HEK293 (cell line): ENCODE measurements around the gene ANO7.

Source experiments
- CTCF ChIA-PET: fragments of 350-600 bp; formaldehyde crosslinking; extraction: SDS; loops from one replicate; lab custom pipeline; 2021; ENCODE audit warnings: antibody characterized with exemption; lab: Yijun Ruan, JAX
- POLR2A ChIA-PET: fragments of 300-600 bp; formaldehyde crosslinking; extraction: SDS; loops from one replicate; lab custom pipeline; 2020; ENCODE audit warnings: antibody characterized with exemption, inconsistent platforms; lab: Yijun Ruan, JAX
- H3K27ac ChIP-seq: fragments of 200-500 bp; sonication (Bioruptor generic); 2 replicates; pipeline ENCODE4 v1.5.1; 2014; ENCODE audit warnings: low read depth, low read length, control low read depth, inconsistent platforms; ENCODE audit errors: extremely low read depth
- H3K36me3 ChIP-seq, 2 experiments: fragments of 200-500 bp in 1 of 2; sonication (Bioruptor generic) in 1 of 2; 1 replicate in 1 of 2; 2 replicates in 1 of 2; pipeline ENCODE4 v1.5.1; 2014 to 2017; ENCODE audit warnings: inconsistent platforms in 2 of 2, low read length in 2 of 2; ENCODE audit not compliant: control insufficient read depth in 2 of 2, insufficient read depth in 1 of 2
- H3K4me1 ChIP-seq: fragments of 200-500 bp; sonication (Bioruptor generic); 2 replicates; pipeline ENCODE4 v1.5.1; 2014; ENCODE audit warnings: mild to moderate bottlenecking, low read length, inconsistent platforms; ENCODE audit not compliant: control insufficient read depth, insufficient read depth
- H3K4me3 ChIP-seq: 2 replicates; pipeline ENCODE4 v1.5.1; 2011; ENCODE audit warnings: low read depth, mild to moderate bottlenecking, control low read depth, low read length, moderate library complexity
- H3K9me3 ChIP-seq: fragments of 200-500 bp; sonication (Bioruptor generic); 2 replicates; pipeline ENCODE4 v1.5.1; 2014; ENCODE audit warnings: low read depth, low read length, inconsistent platforms; ENCODE audit not compliant: control insufficient read depth, insufficient read depth
- GLI2 ChIP-seq: fragments of 450-650 bp; formaldehyde crosslinking; IDR thresholded peaks from 2 replicates; pipeline ENCODE4; 2017; ENCODE audit warnings: missing biosample characterization, missing genetic modification characterization, low read depth, borderline replicate concordance
- GLIS2 ChIP-seq: fragments of 450-650 bp; formaldehyde crosslinking; IDR thresholded peaks from 2 replicates; pipeline ENCODE4 v1.5.1; 2016; ENCODE audit warnings: missing biosample characterization, missing genetic modification characterization
- KLF7 ChIP-seq: fragments of 450-650 bp; formaldehyde crosslinking; IDR thresholded peaks from 2 replicates; pipeline ENCODE4 v1.5.1; 2016; ENCODE audit warnings: missing biosample characterization, missing genetic modification characterization, borderline replicate concordance
- MYNN ChIP-seq: fragments of 450-650 bp; formaldehyde crosslinking; IDR thresholded peaks from 2 replicates; pipeline ENCODE4 v1.5.1; 2016; ENCODE audit warnings: missing biosample characterization, missing genetic modification characterization, borderline replicate concordance
- OSR2 ChIP-seq: fragments of 450-650 bp; formaldehyde crosslinking; IDR thresholded peaks from 2 replicates; pipeline ENCODE4 v1.5.1; 2016; ENCODE audit warnings: missing biosample characterization, missing genetic modification characterization
- REPIN1 ChIP-seq: fragments of 450-650 bp; formaldehyde crosslinking; IDR thresholded peaks from 2 replicates; pipeline ENCODE4 v1.5.1; 2017; ENCODE audit warnings: missing biosample characterization, missing genetic modification characterization, low read depth
- SETDB1 ChIP-seq: IDR thresholded peaks from one replicate; pipeline ENCODE4 v1.6.1; 2017; ENCODE audit warnings: mild to moderate bottlenecking, low read length, moderate library complexity, mixed read lengths; ENCODE audit not compliant: insufficient read length
- WT1 ChIP-seq: fragments of 450-650 bp; formaldehyde crosslinking; IDR thresholded peaks from 2 replicates; pipeline ENCODE4 v1.5.1; 2016; ENCODE audit warnings: missing biosample characterization, missing genetic modification characterization
- YY1 ChIP-seq: fragments of 450-650 bp; formaldehyde crosslinking; IDR thresholded peaks from 2 replicates; pipeline ENCODE4 v1.5.1; 2018; ENCODE audit warnings: missing biosample characterization, missing genetic modification characterization
- ZBTB26 ChIP-seq: fragments of 450-650 bp; formaldehyde crosslinking; optimal IDR thresholded peaks from 2 replicates; pipeline ENCODE3; 2016; ENCODE audit warnings: missing biosample characterization, mild to moderate bottlenecking, missing genetic modification characterization
- ZFHX2 ChIP-seq: fragments of 450-650 bp; formaldehyde crosslinking; conservative IDR thresholded peaks from 2 replicates; pipeline ENCODE4 v1.5.1; 2016; ENCODE audit warnings: missing biosample characterization, missing genetic modification characterization
- ZNF132 ChIP-seq: fragments of 450-650 bp; formaldehyde crosslinking; IDR thresholded peaks from 2 replicates; pipeline ENCODE4 v1.5.1; 2017; ENCODE audit warnings: missing biosample characterization, missing genetic modification characterization, borderline replicate concordance
- ZNF157 ChIP-seq: fragments of 450-650 bp; formaldehyde crosslinking; IDR thresholded peaks from 2 replicates; pipeline ENCODE4 v1.5.1; 2016; ENCODE audit warnings: missing biosample characterization, missing genetic modification characterization
- ZNF19 ChIP-seq: fragments of 450-650 bp; formaldehyde crosslinking; IDR thresholded peaks from 2 replicates; pipeline ENCODE4; 2016; ENCODE audit warnings: missing biosample characterization, missing genetic modification characterization, low read depth
- ZNF2 ChIP-seq: fragments of 450-650 bp; formaldehyde crosslinking; IDR thresholded peaks from 2 replicates; pipeline ENCODE4 v1.5.1; 2016; ENCODE audit warnings: missing biosample characterization, missing genetic modification characterization
- ZNF266 ChIP-seq: fragments of 450-650 bp; formaldehyde crosslinking; IDR thresholded peaks from 2 replicates; pipeline ENCODE4 v1.5.1; 2016; ENCODE audit warnings: missing biosample characterization, missing genetic modification characterization, low read depth
- ZNF324 ChIP-seq: fragments of 450-650 bp; formaldehyde crosslinking; IDR thresholded peaks from 2 replicates; pipeline ENCODE4 v1.5.1; 2016; ENCODE audit warnings: missing biosample characterization, missing genetic modification characterization
- ZNF391 ChIP-seq: fragments of 450-650 bp; formaldehyde crosslinking; IDR thresholded peaks from 2 replicates; pipeline ENCODE4 v1.5.1; 2016; ENCODE audit warnings: low read depth, missing biosample characterization, missing genetic modification characterization, borderline replicate concordance
- ZNF404 ChIP-seq: fragments of 450-650 bp; formaldehyde crosslinking; IDR thresholded peaks from 2 replicates; pipeline ENCODE4 v1.5.1; 2017; ENCODE audit warnings: missing biosample characterization, missing genetic modification characterization
- ZNF558 ChIP-seq: fragments of 450-650 bp; formaldehyde crosslinking; IDR thresholded peaks from 2 replicates; pipeline ENCODE4 v1.5.1; 2016; ENCODE audit warnings: missing biosample characterization, missing genetic modification characterization
- ZNF670 ChIP-seq: fragments of 450-650 bp; formaldehyde crosslinking; IDR thresholded peaks from 2 replicates; pipeline ENCODE4 v1.5.1; 2016; ENCODE audit warnings: missing biosample characterization, missing genetic modification characterization, low read depth
- ZNF776 ChIP-seq: fragments of 450-650 bp; formaldehyde crosslinking; IDR thresholded peaks from 2 replicates; pipeline ENCODE4 v1.5.0; 2017; ENCODE audit warnings: missing biosample characterization, missing genetic modification characterization, borderline replicate concordance
- ZNF791 ChIP-seq: fragments of 450-650 bp; formaldehyde crosslinking; IDR thresholded peaks from 2 replicates; pipeline ENCODE4 v1.5.1; 2016; ENCODE audit warnings: missing biosample characterization, missing genetic modification characterization
- TF ChIP-seq, protein P1 (sequence below): fragments of 450-650 bp; formaldehyde crosslinking; IDR thresholded peaks from 2 replicates; pipeline ENCODE4 v1.5.0; 2017; ENCODE audit warnings: missing biosample characterization, missing genetic modification characterization, borderline replicate concordance
- TF ChIP-seq, protein P2 (sequence below): IDR thresholded peaks from 2 replicates; pipeline ENCODE4 v1.6.1; 2011; ENCODE audit warnings: mild to moderate bottlenecking, low read depth, low read length, borderline replicate concordance
- TF ChIP-seq, protein P3 (sequence below): sonication (generic); formaldehyde crosslinking; IDR thresholded peaks from 2 replicates; pipeline ENCODE4 v1.8.1; 2022; ENCODE audit warnings: mild to moderate bottlenecking, moderate library complexity, missing genetic modification reagents
- TF ChIP-seq, protein P4 (sequence below): fragments of 450-650 bp; formaldehyde crosslinking; IDR thresholded peaks from 2 replicates; pipeline ENCODE4 v1.5.1; 2016; ENCODE audit warnings: missing biosample characterization, missing genetic modification characterization
- TF ChIP-seq, protein P5 (sequence below): fragments of 450-650 bp; formaldehyde crosslinking; IDR thresholded peaks from 2 replicates; pipeline ENCODE4 v1.5.1; 2016; ENCODE audit warnings: missing biosample characterization, missing genetic modification characterization

ANO7 gene

GRCh38 chr2:241268306-241268705 is 79.8 kb downstream of the ANO7 start (continued):
- no peak for TF ChIP-seq SETDB1
- TF ChIP-seq, protein P1, sequence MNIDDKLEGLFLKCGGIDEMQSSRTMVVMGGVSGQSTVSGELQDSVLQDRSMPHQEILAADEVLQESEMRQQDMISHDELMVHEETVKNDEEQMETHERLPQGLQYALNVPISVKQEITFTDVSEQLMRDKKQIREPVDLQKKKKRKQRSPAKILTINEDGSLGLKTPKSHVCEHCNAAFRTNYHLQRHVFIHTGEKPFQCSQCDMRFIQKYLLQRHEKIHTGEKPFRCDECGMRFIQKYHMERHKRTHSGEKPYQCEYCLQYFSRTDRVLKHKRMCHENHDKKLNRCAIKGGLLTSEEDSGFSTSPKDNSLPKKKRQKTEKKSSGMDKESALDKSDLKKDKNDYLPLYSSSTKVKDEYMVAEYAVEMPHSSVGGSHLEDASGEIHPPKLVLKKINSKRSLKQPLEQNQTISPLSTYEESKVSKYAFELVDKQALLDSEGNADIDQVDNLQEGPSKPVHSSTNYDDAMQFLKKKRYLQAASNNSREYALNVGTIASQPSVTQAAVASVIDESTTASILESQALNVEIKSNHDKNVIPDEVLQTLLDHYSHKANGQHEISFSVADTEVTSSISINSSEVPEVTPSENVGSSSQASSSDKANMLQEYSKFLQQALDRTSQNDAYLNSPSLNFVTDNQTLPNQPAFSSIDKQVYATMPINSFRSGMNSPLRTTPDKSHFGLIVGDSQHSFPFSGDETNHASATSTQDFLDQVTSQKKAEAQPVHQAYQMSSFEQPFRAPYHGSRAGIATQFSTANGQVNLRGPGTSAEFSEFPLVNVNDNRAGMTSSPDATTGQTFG (tag by site-specific recombination), result no peak
- TF ChIP-seq ZNF776 (tag by site-specific recombination), result no peak
- TF ChIP-seq, protein P2, sequence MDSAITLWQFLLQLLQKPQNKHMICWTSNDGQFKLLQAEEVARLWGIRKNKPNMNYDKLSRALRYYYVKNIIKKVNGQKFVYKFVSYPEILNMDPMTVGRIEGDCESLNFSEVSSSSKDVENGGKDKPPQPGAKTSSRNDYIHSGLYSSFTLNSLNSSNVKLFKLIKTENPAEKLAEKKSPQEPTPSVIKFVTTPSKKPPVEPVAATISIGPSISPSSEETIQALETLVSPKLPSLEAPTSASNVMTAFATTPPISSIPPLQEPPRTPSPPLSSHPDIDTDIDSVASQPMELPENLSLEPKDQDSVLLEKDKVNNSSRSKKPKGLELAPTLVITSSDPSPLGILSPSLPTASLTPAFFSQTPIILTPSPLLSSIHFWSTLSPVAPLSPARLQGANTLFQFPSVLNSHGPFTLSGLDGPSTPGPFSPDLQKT, result no peak
- no peak for TF ChIP-seq ZNF2 (tag by site-specific recombination)
- no peak for TF ChIP-seq ZNF157 (tag by site-specific recombination)
- TF ChIP-seq, protein P3, sequence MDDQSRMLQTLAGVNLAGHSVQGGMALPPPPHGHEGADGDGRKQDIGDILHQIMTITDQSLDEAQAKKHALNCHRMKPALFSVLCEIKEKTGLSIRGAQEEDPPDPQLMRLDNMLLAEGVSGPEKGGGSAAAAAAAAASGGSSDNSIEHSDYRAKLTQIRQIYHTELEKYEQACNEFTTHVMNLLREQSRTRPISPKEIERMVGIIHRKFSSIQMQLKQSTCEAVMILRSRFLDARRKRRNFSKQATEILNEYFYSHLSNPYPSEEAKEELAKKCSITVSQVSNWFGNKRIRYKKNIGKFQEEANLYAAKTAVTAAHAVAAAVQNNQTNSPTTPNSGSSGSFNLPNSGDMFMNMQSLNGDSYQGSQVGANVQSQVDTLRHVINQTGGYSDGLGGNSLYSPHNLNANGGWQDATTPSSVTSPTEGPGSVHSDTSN (CRISPR knock-in tag), result no peak
- no peak for TF ChIP-seq ZNF132
- TF ChIP-seq ZNF404, result no peak

GRCh38 chr2:241268716-241269445 is 80.4 kb downstream of the ANO7 start:
- Histone ChIP-seq H3K9me3 (no peaks in the 10 kb centered on the region), H3K36me3 (peaks cover 23 to 63% of the 10 kb centered on the region in 2 experiments), H3K4me3 (no peak overlapping the region), H3K27ac (no peak overlapping the region), H3K4me1 (peaks cover 6% of the 10 kb centered on the region)
- ChIA-PET POLR2A (interaction anchor here (2.4 kb wide), 1 partner anchor 46 kb away, joined by 11 read pairs; the partner anchor contains the start of genes HDLBP and SEPTIN2), CTCF (no interaction called here)
- TF ChIP-seq REPIN1 (tag by site-specific recombination), result no peak
- no peak for TF ChIP-seq ZBTB26 (tag by site-specific recombination)
- TF ChIP-seq MYNN (tag by site-specific recombination), result no peak
- TF ChIP-seq ZNF19 (tag by site-specific recombination), result no peak
- TF ChIP-seq GLI2, result no peak
- no peak for TF ChIP-seq ZNF391 (tag by site-specific recombination)
- peak; percentile 48; the same call in 1 of the 2 replicates for TF ChIP-seq ZNF558 (tag by site-specific recombination)
- TF ChIP-seq, protein P4, sequence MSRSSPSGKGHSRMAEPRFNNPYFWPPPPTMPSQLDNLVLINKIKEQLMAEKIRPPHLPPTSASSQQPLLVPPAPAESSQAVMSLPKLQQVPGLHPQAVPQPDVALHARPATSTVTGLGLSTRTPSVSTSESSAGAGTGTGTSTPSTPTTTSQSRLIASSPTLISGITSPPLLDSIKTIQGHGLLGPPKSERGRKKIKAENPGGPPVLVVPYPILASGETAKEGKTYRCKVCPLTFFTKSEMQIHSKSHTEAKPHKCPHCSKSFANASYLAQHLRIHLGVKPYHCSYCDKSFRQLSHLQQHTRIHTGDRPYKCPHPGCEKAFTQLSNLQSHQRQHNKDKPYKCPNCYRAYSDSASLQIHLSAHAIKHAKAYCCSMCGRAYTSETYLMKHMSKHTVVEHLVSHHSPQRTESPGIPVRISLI, result no peak
- no peak for TF ChIP-seq KLF7
- TF ChIP-seq ZNF266 (tag by site-specific recombination), result no peak
- TF ChIP-seq, protein P5, sequence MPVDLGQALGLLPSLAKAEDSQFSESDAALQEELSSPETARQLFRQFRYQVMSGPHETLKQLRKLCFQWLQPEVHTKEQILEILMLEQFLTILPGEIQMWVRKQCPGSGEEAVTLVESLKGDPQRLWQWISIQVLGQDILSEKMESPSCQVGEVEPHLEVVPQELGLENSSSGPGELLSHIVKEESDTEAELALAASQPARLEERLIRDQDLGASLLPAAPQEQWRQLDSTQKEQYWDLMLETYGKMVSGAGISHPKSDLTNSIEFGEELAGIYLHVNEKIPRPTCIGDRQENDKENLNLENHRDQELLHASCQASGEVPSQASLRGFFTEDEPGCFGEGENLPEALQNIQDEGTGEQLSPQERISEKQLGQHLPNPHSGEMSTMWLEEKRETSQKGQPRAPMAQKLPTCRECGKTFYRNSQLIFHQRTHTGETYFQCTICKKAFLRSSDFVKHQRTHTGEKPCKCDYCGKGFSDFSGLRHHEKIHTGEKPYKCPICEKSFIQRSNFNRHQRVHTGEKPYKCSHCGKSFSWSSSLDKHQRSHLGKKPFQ (tag by site-specific recombination), result no peak
- no peak for TF ChIP-seq ZFHX2 (tag by site-specific recombination)
- TF ChIP-seq ZNF791 (tag by site-specific recombination), result no peak
- TF ChIP-seq YY1, result no peak
- no peak for TF ChIP-seq OSR2 (tag by site-specific recombination)
- TF ChIP-seq WT1 (tag by site-specific recombination), result peak; percentile 43; the same call in 1 of the 2 replicates
- no peak for TF ChIP-seq GLIS2 (tag by site-specific recombination)
- TF ChIP-seq ZNF324 (tag by site-specific recombination), result no peak
- TF ChIP-seq ZNF670 (tag by site-specific recombination), result no peak
- TF ChIP-seq ZNF132, result no peak
